ENCODE results near the gene EQTN. TPM values are rescaled to one million over a fixed set of nuclear protein-coding genes. Genes with fewer than 3 reads are reported as not detected.

EQTN gene
- total RNA-seq, 2 experiments from 2014 or later, result not detected

DNA sequence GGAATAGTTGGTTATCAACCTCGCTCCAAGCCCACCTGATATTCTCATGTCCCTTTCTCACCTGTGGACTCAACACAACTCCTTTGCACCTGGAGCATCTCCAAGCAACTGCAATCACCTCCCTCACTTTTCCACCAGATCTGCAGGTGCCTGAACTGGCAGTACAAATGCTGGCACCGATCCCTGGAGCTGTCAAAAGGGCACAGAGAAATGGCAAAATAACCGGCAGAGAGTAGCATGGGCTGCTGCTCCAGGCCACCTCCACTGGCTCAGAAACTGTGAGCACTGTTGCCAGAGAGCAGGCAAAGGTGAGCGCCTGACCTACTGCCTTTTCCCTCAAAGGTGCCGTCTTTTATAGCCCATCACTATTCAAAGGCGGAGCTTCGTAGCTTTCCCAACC is 14.7 kb downstream of the EQTN start:
- Histone ChIP-seq H3K79me2 (ENCODE audit: insufficient read depth, low read depth, low read length) (no peaks in the 10 kb centered on the region), H3K4me2 (ENCODE audit: low read length) (no peak overlapping the region), H3K9me3 (ENCODE audit: low read length) (no peaks in the 10 kb centered on the region), H4K20me1 (ENCODE audit: insufficient read depth, low read length) (no peaks in the 10 kb centered on the region), H3K4me1 (ENCODE audit: insufficient read depth, low read length, poor library complexity, severe bottlenecking) (no peaks in the 10 kb centered on the region), H3K27ac (ENCODE audit: low read depth, low read length, poor library complexity, severe bottlenecking) (no peak overlapping the region), H3K4me3 (ENCODE audit: low read depth, low read length, poor library complexity, severe bottlenecking) (no peak overlapping the region), H3K36me3 (ENCODE audit: insufficient read depth, low read length) (no peaks in the 10 kb centered on the region), H2AFZ (ENCODE audit: low read length) (no peak overlapping the region), H3K9me2 (ENCODE audit: insufficient read depth, low read length) (no peaks in the 10 kb centered on the region)
- ChIA-PET POLR2A (no interaction called here), CTCF (ENCODE audit: unreplicated experiment) (no interaction called here)
- no TSS peak for BruUV-seq (replicated peaks)
- no peak for DNase-seq (ENCODE audit: low spot score)
- intact Hi-C loops (cut with micrococcal nuclease; ENCODE audit: unreplicated experiment), result no loop called here
- TF ChIP-seq, protein P1, sequence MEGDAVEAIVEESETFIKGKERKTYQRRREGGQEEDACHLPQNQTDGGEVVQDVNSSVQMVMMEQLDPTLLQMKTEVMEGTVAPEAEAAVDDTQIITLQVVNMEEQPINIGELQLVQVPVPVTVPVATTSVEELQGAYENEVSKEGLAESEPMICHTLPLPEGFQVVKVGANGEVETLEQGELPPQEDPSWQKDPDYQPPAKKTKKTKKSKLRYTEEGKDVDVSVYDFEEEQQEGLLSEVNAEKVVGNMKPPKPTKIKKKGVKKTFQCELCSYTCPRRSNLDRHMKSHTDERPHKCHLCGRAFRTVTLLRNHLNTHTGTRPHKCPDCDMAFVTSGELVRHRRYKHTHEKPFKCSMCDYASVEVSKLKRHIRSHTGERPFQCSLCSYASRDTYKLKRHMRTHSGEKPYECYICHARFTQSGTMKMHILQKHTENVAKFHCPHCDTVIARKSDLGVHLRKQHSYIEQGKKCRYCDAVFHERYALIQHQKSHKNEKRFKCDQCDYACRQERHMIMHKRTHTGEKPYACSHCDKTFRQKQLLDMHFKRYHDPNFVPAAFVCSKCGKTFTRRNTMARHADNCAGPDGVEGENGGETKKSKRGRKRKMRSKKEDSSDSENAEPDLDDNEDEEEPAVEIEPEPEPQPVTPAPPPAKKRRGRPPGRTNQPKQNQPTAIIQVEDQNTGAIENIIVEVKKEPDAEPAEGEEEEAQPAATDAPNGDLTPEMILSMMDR (conservative IDR thresholded peaks at IDR 0.05; ENCODE audit: low read length), result no peak
- no peak for TF ChIP-seq EZH2phosphoT487 (IDR thresholded peaks at IDR 0.05; ENCODE audit: borderline replicate concordance, low read depth, low read length)

GRCh38 chr9:27280860-27281259 is 16.1 kb downstream of the EQTN start:
- no peak overlapping the region for H2AFZ ChIP-seq (ENCODE audit: low read length)
- no peaks in the 10 kb centered on the region for H3K4me1 ChIP-seq (ENCODE audit: insufficient read depth, low read length, poor library complexity, severe bottlenecking)
- H3K9me2 ChIP-seq (ENCODE audit: insufficient read depth, low read length), result no peaks in the 10 kb centered on the region
- H3K27ac ChIP-seq (ENCODE audit: low read depth, low read length, poor library complexity, severe bottlenecking), result no peak overlapping the region
- intact Hi-C loops (cut with micrococcal nuclease; ENCODE audit: unreplicated experiment), result no loop called here
- no peaks in the 10 kb centered on the region for H3K36me3 ChIP-seq (ENCODE audit: insufficient read depth, low read length)
- no TSS peak for BruUV-seq (replicated peaks)
- H3K4me2 ChIP-seq (ENCODE audit: low read length), result no peak overlapping the region
- ChIA-PET POLR2A (interaction anchor here (0.7 kb wide), 1 partner anchor 9 kb away, joined by 3 read pairs; no protein-coding TSS in a partner anchor), CTCF (ENCODE audit: unreplicated experiment) (no interaction called here)
- H3K9me3 ChIP-seq (ENCODE audit: low read length), result no peaks in the 10 kb centered on the region
- no peaks in the 10 kb centered on the region for H4K20me1 ChIP-seq (ENCODE audit: insufficient read depth, low read length)
- no peak for DNase-seq (ENCODE audit: low spot score)
- TF ChIP-seq EZH2phosphoT487 (IDR thresholded peaks at IDR 0.05; ENCODE audit: borderline replicate concordance, low read depth, low read length), result no peak
- no peak overlapping the region for H3K4me3 ChIP-seq (ENCODE audit: low read depth, low read length, poor library complexity, severe bottlenecking)
- no peaks in the 10 kb centered on the region for H3K79me2 ChIP-seq (ENCODE audit: insufficient read depth, low read depth, low read length)

DNA sequence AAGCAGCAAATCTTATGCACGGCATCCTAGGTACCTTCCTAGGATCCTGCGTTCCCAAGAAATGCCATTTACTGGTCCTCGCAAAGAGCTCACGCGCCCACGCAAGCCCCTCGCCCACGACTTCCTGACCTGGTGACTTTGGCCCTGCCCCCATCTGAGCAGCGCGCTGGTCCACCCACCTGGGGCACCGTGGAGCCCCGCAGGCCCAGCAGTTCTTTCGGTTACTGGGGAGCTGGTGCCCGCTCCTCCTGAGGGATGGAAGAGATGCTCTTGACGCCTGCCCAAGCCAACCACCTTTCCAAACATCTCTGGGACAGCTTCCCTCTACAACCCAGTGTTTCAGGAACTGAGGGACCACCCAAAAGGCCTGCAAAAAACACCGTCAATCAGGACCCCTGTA is 16.7 kb downstream of the EQTN start:
- TF ChIP-seq, protein P1 (conservative IDR thresholded peaks at IDR 0.05; ENCODE audit: low read length), result no peak
- no peak for TF ChIP-seq EZH2phosphoT487 (IDR thresholded peaks at IDR 0.05; ENCODE audit: borderline replicate concordance, low read depth, low read length)
- H3K79me2 ChIP-seq (ENCODE audit: insufficient read depth, low read depth, low read length), result no peaks in the 10 kb centered on the region
- DNase-seq (ENCODE audit: low spot score), result no peak
- H3K9me3 ChIP-seq (ENCODE audit: low read length), result no peaks in the 10 kb centered on the region
- H3K4me2 ChIP-seq (ENCODE audit: low read length), result no peak overlapping the region
- no peaks in the 10 kb centered on the region for H3K9me2 ChIP-seq (ENCODE audit: insufficient read depth, low read length)
- BruUV-seq (replicated peaks), result no TSS peak
- H2AFZ ChIP-seq (ENCODE audit: low read length), result no peak overlapping the region
- intact Hi-C loops (cut with micrococcal nuclease; ENCODE audit: unreplicated experiment), result no loop called here
- H3K27ac ChIP-seq (ENCODE audit: low read depth, low read length, poor library complexity, severe bottlenecking), result no peak overlapping the region
- H3K4me1 ChIP-seq (ENCODE audit: insufficient read depth, low read length, poor library complexity, severe bottlenecking), result no peaks in the 10 kb centered on the region
- ChIA-PET CTCF (ENCODE audit: unreplicated experiment) (no interaction called here), POLR2A (interaction anchor here (0.6 to 1.7 kb wide), 3 partner anchors 11 to 419 kb away, joined by 3 to 5 read pairs (median 3); no protein-coding TSS in a partner anchor)
- no peaks in the 10 kb centered on the region for H3K36me3 ChIP-seq (ENCODE audit: insufficient read depth, low read length)
- no peak overlapping the region for H3K4me3 ChIP-seq (ENCODE audit: low read depth, low read length, poor library complexity, severe bottlenecking)
- H4K20me1 ChIP-seq (ENCODE audit: insufficient read depth, low read length), result no peaks in the 10 kb centered on the region

Measured in OCI-LY7 (cell line).